A549 treated with DMSO at 1 μM for 4 hours (cell line): Measurements from ENCODE around the gene IDE. TPM values are rescaled to one million over a fixed set of nuclear protein-coding genes. Genes with fewer than 3 reads are reported as not detected.

ENCODE experiments used
- total RNA-seq: library from RNA; stranded (reverse); fragments of 200-300 nt; extraction: Qiagen RNA extraction; gene quantifications from 5 replicates; pipeline ENCODE4 v1.2.3, GENCODE V29; 2022; ENCODE audit warnings: low read depth

IDE gene
- 20.3 to 34.0 TPM (median 29.5 TPM) in 5 replicates for total RNA-seq

DNA sequence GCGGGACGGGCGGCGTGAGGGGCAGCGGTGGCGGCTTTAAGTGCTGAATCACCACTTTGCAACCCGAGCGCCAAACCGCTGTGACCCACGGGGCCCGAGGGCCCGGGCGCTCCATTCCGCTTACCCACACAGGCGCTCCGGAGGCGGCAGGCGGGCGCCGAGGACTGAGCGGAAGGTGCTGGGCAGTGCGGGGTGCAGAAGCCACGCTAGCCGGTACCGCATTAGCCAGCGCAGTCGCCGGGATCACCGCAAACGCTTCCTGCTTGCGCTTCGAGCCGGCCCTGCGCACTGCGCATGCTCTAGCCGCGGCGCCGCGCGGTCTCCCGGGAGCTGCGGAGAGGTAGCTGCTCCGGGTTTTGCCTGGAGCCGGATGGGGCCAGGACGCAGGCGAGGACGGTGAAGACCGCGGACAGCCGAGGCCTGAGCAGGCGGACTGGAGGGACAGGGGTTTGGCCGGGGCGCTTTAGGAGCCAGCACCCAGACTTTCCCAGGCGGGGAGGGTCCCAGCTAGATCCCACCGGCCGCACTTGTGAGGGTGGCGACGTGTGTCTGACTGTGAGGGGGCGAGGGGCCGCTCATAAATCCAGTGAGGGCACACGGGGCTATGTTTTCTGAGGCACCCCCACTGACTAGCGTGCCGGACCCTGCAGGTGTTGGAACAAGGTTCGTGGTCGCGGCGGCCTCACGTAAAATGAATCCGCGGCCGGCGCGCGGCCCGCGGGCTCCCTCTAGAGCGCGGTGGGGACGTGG lies at the start of gene IDE:
IDE (minus strand) TSS at position 296 of the 750 bp plus-strand sequence; CDS start at position 222, 74 bp downstream.

GRCh38 chr10:92592761-92593618 lies 19.1 kb upstream of the IDE start, which contains the start of gene KIF11:
KIF11 (plus strand) TSS chr10:92593130; CDS start chr10:92593376, 246 bp downstream.

Other genes with a start within 250 kb of the IDE start
- 34.6 to 44.8 TPM (median 42.7 TPM) in 5 replicates for gene KIF11, start 19.0 kb upstream of the IDE start, total RNA-seq
- gene HHEX, start 115.9 kb upstream of the IDE start, total RNA-seq, result 15.8 to 17.0 TPM (median 16.6 TPM) in 5 replicates